PC-3 (cell line): ENCODE results near the gene CDC42EP5.

Experiments
- EZH2 ChIP-seq: fragments of 300-600 bp; sonication (generic); IDR thresholded peaks from one replicate; pipeline ENCODE4 v1.6.1; 2017; ENCODE audit warnings: antibody characterized with exemption, mild to moderate bottlenecking, low read length; ENCODE audit not compliant: unreplicated experiment
- TF ChIP-seq, protein P1 (sequence below): fragments of 300-600 bp; sonication (generic); conservative IDR thresholded peaks from 2 replicates; pipeline ENCODE4 v1.5.1; 2017; ENCODE audit warnings: antibody characterized with exemption, low read depth, mild to moderate bottlenecking, low read length

DNA sequence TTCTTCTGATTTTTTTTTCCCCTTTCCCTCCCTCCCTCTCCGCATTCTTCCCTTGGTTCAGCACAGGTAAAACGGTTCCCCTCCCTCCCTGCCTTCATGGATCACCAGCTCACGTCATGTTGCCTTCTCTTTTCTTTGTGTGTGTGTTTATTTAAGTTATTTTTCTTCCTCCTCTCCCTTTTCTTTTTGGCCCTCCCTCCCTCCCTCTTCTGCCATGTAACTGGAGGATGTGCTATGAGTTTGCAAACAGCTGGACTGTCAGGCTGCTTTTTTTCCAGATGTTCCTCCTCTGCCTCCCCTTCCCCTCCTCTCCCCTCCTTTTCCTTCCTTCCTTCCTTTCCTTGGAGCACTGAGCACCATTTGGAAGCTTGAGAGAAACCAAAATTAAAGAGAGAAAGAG is 11.5 kb downstream of the CDC42EP5 start:
- TF ChIP-seq EZH2, result no peak
- TF ChIP-seq, protein P1, sequence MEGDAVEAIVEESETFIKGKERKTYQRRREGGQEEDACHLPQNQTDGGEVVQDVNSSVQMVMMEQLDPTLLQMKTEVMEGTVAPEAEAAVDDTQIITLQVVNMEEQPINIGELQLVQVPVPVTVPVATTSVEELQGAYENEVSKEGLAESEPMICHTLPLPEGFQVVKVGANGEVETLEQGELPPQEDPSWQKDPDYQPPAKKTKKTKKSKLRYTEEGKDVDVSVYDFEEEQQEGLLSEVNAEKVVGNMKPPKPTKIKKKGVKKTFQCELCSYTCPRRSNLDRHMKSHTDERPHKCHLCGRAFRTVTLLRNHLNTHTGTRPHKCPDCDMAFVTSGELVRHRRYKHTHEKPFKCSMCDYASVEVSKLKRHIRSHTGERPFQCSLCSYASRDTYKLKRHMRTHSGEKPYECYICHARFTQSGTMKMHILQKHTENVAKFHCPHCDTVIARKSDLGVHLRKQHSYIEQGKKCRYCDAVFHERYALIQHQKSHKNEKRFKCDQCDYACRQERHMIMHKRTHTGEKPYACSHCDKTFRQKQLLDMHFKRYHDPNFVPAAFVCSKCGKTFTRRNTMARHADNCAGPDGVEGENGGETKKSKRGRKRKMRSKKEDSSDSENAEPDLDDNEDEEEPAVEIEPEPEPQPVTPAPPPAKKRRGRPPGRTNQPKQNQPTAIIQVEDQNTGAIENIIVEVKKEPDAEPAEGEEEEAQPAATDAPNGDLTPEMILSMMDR, result no peak
